Neuronal stem cell (in vitro differentiated cells): ENCODE data around the gene SOCS1.

ENCODE experiments used
- DNase-seq: peaks from one replicate; pipeline ENCODE4 v3.0.0-alpha.2; 2013; ENCODE audit warnings: low spot score
- H2AFZ ChIP-seq: one replicate; pipeline ENCODE4 v1.6.1; 2013; ENCODE audit warnings: mild to moderate bottlenecking, low read length, inconsistent platforms
- H2AK5ac ChIP-seq: 2 replicates; pipeline ENCODE4 v1.6.1; 2013; ENCODE audit warnings: low read depth, mild to moderate bottlenecking, inconsistent platforms, low read length, moderate library complexity, mixed read lengths
- H2BK120ac ChIP-seq: 2 replicates; pipeline ENCODE4 v1.6.1; 2013; ENCODE audit warnings: low read depth, mild to moderate bottlenecking, inconsistent platforms, low read length, moderate library complexity, mixed read lengths
- H2BK12ac ChIP-seq: one replicate; pipeline ENCODE4 v1.6.1; 2013; ENCODE audit warnings: low read length, inconsistent platforms
- H2BK15ac ChIP-seq: 2 replicates; pipeline ENCODE4 v1.6.1; 2013; ENCODE audit warnings: mild to moderate bottlenecking, low read length, inconsistent platforms, mixed read lengths
- H2BK5ac ChIP-seq: one replicate; pipeline ENCODE4 v1.6.1; 2013; ENCODE audit warnings: inconsistent platforms, mild to moderate bottlenecking, low read length, moderate library complexity
- H3K14ac ChIP-seq: one replicate; pipeline ENCODE4 v1.6.1; 2013; ENCODE audit warnings: low read length, inconsistent platforms
- H3K18ac ChIP-seq: 2 replicates; pipeline ENCODE4 v1.6.1; 2013; ENCODE audit warnings: low read length, inconsistent platforms
- H3K23ac ChIP-seq: 2 replicates; pipeline ENCODE4 v1.6.1; 2013; ENCODE audit warnings: low read depth, mild to moderate bottlenecking, mixed read lengths, low read length, inconsistent platforms; ENCODE audit not compliant: poor library complexity
- H3K27ac ChIP-seq: replicated peaks from 3 replicates; pipeline ENCODE4 v1.5.1; 2013; ENCODE audit warnings: low read length, inconsistent platforms
- H3K27me3 ChIP-seq, 3 experiments: 2 replicates each; pipeline ENCODE4 v1.6.1; 2013; ENCODE audit warnings: low read length in 3 of 3, mild to moderate bottlenecking in 2 of 3, inconsistent platforms in 1 of 3, low read depth in 1 of 3, mixed read lengths in 1 of 3, moderate library complexity in 1 of 3; ENCODE audit not compliant: control insufficient read depth in 3 of 3, insufficient read depth in 3 of 3
- H3K36me3 ChIP-seq, 2 donors: replicated peaks in 1 of 2; 2 replicates each; pipeline ENCODE4 v1.6.1; 2013; ENCODE audit warnings: low read length in 2 of 2; ENCODE audit not compliant: control insufficient read depth in 2 of 2, insufficient read depth in 2 of 2
- H3K4ac ChIP-seq: 2 replicates; pipeline ENCODE4 v1.6.1; 2013; ENCODE audit warnings: inconsistent platforms, mild to moderate bottlenecking, low read length, moderate library complexity
- H3K4me1 ChIP-seq, 2 donors: 1 replicate in 1 of 2; 2 replicates in 1 of 2; pipeline ENCODE4 v1.6.1; 2013; ENCODE audit warnings: low read length in 2 of 2, low read depth in 1 of 2; ENCODE audit not compliant: control insufficient read depth in 2 of 2, insufficient read depth in 1 of 2
- H3K4me2 ChIP-seq: one replicate; pipeline ENCODE4 v1.6.1; 2013; ENCODE audit warnings: mild to moderate bottlenecking, low read length, inconsistent platforms; ENCODE audit not compliant: insufficient read depth, poor library complexity, severe bottlenecking
- H3K4me3 ChIP-seq, 2 donors: 2 replicates each; pipeline ENCODE4 v1.5.1; 2013; ENCODE audit warnings: low read length in 2 of 2, mild to moderate bottlenecking in 2 of 2, inconsistent platforms in 1 of 2, moderate library complexity in 1 of 2
- H3K79me1 ChIP-seq: one replicate; pipeline ENCODE4 v1.6.1; 2013; ENCODE audit warnings: low read depth, mild to moderate bottlenecking, inconsistent platforms, low read length, moderate library complexity
- H3K9ac ChIP-seq: one replicate; pipeline ENCODE4 v1.6.1; 2013; ENCODE audit warnings: mild to moderate bottlenecking, low read depth, low read length, inconsistent platforms; ENCODE audit not compliant: poor library complexity
- H3K9me3 ChIP-seq, 2 donors: replicated peaks in 1 of 2; 2 replicates each; pipeline versions ENCODE3 to v1.6.1; 2013; ENCODE audit warnings: low read length in 2 of 2, mild to moderate bottlenecking in 2 of 2, inconsistent platforms in 1 of 2, low read depth in 1 of 2, mixed read lengths in 1 of 2, moderate library complexity in 1 of 2; ENCODE audit not compliant: control insufficient read depth in 2 of 2, insufficient read depth in 1 of 2
- H4K8ac ChIP-seq: one replicate; pipeline ENCODE4 v1.6.1; 2013; ENCODE audit warnings: low read depth, mild to moderate bottlenecking, inconsistent platforms, low read length, moderate library complexity
- H4K91ac ChIP-seq: one replicate; pipeline ENCODE4 v1.6.1; 2013; ENCODE audit warnings: low read length, low read depth, mild to moderate bottlenecking, inconsistent platforms; ENCODE audit not compliant: poor library complexity
- WGBS, 2 donors: extraction: QIAGEN DNeasy Blood & Tissue Kit; methylation state at CpG; one replicate each; pipeline ENCODE4 v1.1.7; 2013; ENCODE audit warnings: missing lambda C conversion rate in 2 of 2, mixed read lengths in 1 of 2; ENCODE audit not compliant: insufficient read length in 2 of 2, insufficient replicate concordance in 1 of 2; ENCODE audit errors: extremely low coverage in 2 of 2; 5-methylcytosine and 5-hydroxymethylcytosine counted together

Gene SOCS1

GRCh38 chr16:11252482-11252931, 3.5 kb downstream of the SOCS1 start:
- H3K4me1 ChIP-seq: peaks cover 7 to 8% of the 10 kb centered on the region in 2 donors
- H3K23ac ChIP-seq: peak overlapping the region; percentile 29
- H3K4ac ChIP-seq: no peak overlapping the region
- no peak overlapping the region for H3K18ac ChIP-seq
- DNase-seq: no peak
- H4K91ac ChIP-seq: no peak overlapping the region
- H3K14ac ChIP-seq: no peak overlapping the region
- no peak overlapping the region for H3K4me3 ChIP-seq
- H2BK15ac ChIP-seq: no peak overlapping the region
- H3K9me3 ChIP-seq: no peaks in the 10 kb centered on the region
- H3K36me3 ChIP-seq: peaks cover 0 to 18% of the 10 kb centered on the region in 2 donors
- no peak overlapping the region for H2BK12ac ChIP-seq
- no peak overlapping the region for H2BK5ac ChIP-seq
- H3K27ac ChIP-seq: no peak overlapping the region
- H3K27me3 ChIP-seq: peaks cover 0 to 18% (median 0%) of the 10 kb centered on the region in 3 experiments
- H2AFZ ChIP-seq: no peak overlapping the region
- H3K79me1 ChIP-seq: no peaks in the 10 kb centered on the region
- no peak overlapping the region for H2BK120ac ChIP-seq
- H3K4me2 ChIP-seq: no peak overlapping the region
- no CpG with 5 or more reads among the region's 8 CpGs for WGBS, 2 donors
- no peak overlapping the region for H2AK5ac ChIP-seq
- no peak overlapping the region for H4K8ac ChIP-seq
- no peak overlapping the region for H3K9ac ChIP-seq

- H4K8ac ChIP-seq: no peak overlapping the region
- no peaks in the 10 kb centered on the region for H3K79me1 ChIP-seq
- peaks cover 0 to 18% of the 10 kb centered on the region in 2 donors for H3K36me3 ChIP-seq
- H3K4me1 ChIP-seq: peaks cover 3 to 4% of the 10 kb centered on the region in 2 donors
- no peak overlapping the region for H3K9ac ChIP-seq
- H2BK12ac ChIP-seq: no peak overlapping the region
- peak overlapping the region; percentile 29 for H3K23ac ChIP-seq
- H3K27ac ChIP-seq: no peak overlapping the region
- H2AK5ac ChIP-seq: peak overlapping the region; percentile 63
- no peak overlapping the region for H3K14ac ChIP-seq
- H2BK15ac ChIP-seq: no peak overlapping the region
- H3K27me3 ChIP-seq: peaks cover 0 to 15% (median 0%) of the 10 kb centered on the region in 3 experiments
- no peak overlapping the region for H4K91ac ChIP-seq
- H3K4me3 ChIP-seq: no peak overlapping the region
- no peak overlapping the region for H3K4me2 ChIP-seq
- no CpG with 5 or more reads among the region's 18 CpGs for WGBS, 2 donors
- peak overlapping the region; percentile 40 for H3K18ac ChIP-seq
- H2BK120ac ChIP-seq: no peak overlapping the region
- no peaks in the 10 kb centered on the region for H3K9me3 ChIP-seq
- H2BK5ac ChIP-seq: no peak overlapping the region
- H2AFZ ChIP-seq: no peak overlapping the region
- no peak for DNase-seq
- no peak overlapping the region for H3K4ac ChIP-seq
Observed at GRCh38 chr16:11251525-11252481, 4.2 kb downstream of the SOCS1 start.

GRCh38 chr16:11250786-11251524, 5.0 kb downstream of the SOCS1 start:
- Histone ChIP-seq H4K8ac (no peak overlapping the region), H2AFZ (no peak overlapping the region), H3K79me1 (no peaks in the 10 kb centered on the region), H2BK5ac (no peak overlapping the region), H3K9me3 (no peaks in the 10 kb centered on the region), H3K27ac (no peak overlapping the region), H3K14ac (no peak overlapping the region), H4K91ac (no peak overlapping the region), H3K4me3 (no peak overlapping the region), H3K4ac (no peak overlapping the region), H3K23ac (no peak overlapping the region), H2AK5ac (no peak overlapping the region), H3K4me1 (peaks cover 3% of the 10 kb centered on the region in 2 donors), H3K18ac (no peak overlapping the region), H2BK12ac (no peak overlapping the region), H2BK120ac (no peak overlapping the region), H3K27me3 (peaks cover 0 to 13% (median 0%) of the 10 kb centered on the region in 3 experiments), H2BK15ac (no peak overlapping the region), H3K36me3 (peaks cover 0 to 18% of the 10 kb centered on the region in 2 donors), H3K9ac (no peak overlapping the region), H3K4me2 (no peak overlapping the region)
- no peak for DNase-seq
- no CpG with 5 or more reads among the region's 10 CpGs for WGBS, 2 donors
